GM18951 (cell line): Measurements from ENCODE around the gene INTS6.

ENCODE experiments used
- POLR2A ChIP-seq: IDR thresholded peaks from 4 replicates; pipeline ENCODE4 v1.6.1; 2011; ENCODE audit warnings: mild to moderate bottlenecking; ENCODE audit not compliant: insufficient read length, insufficient read depth; ENCODE audit errors: extremely low read depth
- in situ Hi-C: fragments of 300-500 bp; cut with MboI; formaldehyde crosslinking; loops from one replicate; pipeline ENCODE4 v1.12.0; 2022; ENCODE audit warnings: low sequenced_read_pairs, mixed read lengths, inconsistent platforms; ENCODE audit not compliant: unreplicated experiment

The INTS6 gene

GRCh38 chr13:51477149-51477548 is 24.3 kb upstream of the INTS6 start:
- no peak for TF ChIP-seq POLR2A
- in situ Hi-C loops = no loop called here

DNA sequence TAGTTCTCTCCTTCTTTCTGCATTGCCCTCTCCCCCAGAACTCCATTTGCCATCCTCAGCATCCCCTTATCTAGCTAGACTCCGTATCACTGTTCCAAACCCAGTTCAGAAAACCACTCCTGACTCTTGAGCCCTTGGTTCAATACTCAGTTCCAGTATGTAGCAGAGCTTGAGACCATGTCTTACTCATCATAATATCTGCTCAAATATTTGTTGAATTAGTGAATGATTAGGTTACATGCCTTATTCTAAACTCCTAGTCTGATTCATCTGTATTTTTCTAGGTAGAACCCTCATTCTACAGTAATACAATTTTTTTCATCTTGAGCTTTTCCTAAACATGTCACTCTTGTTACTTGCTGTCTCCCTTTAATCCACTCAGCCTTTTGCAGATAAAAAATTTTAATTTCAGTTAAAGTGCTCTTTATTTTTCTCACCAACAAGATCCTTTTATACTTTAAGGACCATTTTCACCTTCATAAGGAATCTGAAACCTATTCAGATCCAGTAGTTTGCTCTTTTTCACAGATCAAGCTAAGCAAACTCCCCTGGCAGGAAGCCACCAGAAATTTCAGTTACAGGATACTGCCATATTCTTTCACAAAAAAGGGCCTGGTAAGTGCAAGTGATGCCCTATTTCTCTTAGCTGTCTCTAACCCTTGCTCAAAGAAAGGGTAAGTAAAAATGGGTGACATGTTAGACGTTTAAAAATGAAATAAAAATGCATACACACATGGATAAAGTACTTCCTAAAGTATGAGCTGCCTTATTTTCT is 23.1 kb upstream of the INTS6 start:
- TF ChIP-seq POLR2A = no peak
- in situ Hi-C loops = no loop called here

- TF ChIP-seq POLR2A = no peak
- in situ Hi-C loops = no loop called here
Measured at GRCh38 chr13:51469790-51470189, 17.0 kb upstream of the INTS6 start.

GRCh38 chr13:51467730-51468129 is 14.9 kb upstream of the INTS6 start:
- TF ChIP-seq POLR2A = no peak
- in situ Hi-C loops = no loop called here

DNA sequence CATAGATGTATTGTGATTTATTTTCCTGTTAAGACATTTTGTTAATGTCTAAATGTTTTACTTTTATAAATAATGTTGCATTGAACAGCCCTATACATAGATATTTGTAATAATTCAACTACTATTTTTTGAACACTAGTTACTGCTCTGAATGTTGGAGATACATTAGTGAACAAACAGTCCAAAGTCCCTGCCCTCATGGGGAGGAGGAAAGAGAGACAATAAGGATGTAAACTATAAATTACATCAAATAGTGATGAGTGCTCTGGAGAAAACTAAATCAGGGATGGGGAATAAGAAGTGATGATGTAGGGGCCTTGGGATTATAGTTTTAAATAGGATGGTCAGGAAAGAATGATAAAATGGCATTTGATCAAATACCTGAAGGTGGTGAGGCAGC is 12.3 kb upstream of the INTS6 start:
- in situ Hi-C loops = no loop called here
- TF ChIP-seq POLR2A = no peak

GRCh38 chr13:51457086-51457815 is 4.4 kb upstream of the INTS6 start:
- in situ Hi-C loops = no loop called here
- no peak for TF ChIP-seq POLR2A

- in situ Hi-C loops = no loop called here
- TF ChIP-seq POLR2A = no peak
Measured at GRCh38 chr13:51456510-51456909, 3.7 kb upstream of the INTS6 start.

- no peak for TF ChIP-seq POLR2A
- in situ Hi-C loops = no loop called here
Measured at GRCh38 chr13:51455532-51455931, 2.7 kb upstream of the INTS6 start.

- in situ Hi-C loops = no loop called here
- no peak for TF ChIP-seq POLR2A
Measured at GRCh38 chr13:51453959-51454703, 1.3 kb upstream of the INTS6 start.

DNA sequence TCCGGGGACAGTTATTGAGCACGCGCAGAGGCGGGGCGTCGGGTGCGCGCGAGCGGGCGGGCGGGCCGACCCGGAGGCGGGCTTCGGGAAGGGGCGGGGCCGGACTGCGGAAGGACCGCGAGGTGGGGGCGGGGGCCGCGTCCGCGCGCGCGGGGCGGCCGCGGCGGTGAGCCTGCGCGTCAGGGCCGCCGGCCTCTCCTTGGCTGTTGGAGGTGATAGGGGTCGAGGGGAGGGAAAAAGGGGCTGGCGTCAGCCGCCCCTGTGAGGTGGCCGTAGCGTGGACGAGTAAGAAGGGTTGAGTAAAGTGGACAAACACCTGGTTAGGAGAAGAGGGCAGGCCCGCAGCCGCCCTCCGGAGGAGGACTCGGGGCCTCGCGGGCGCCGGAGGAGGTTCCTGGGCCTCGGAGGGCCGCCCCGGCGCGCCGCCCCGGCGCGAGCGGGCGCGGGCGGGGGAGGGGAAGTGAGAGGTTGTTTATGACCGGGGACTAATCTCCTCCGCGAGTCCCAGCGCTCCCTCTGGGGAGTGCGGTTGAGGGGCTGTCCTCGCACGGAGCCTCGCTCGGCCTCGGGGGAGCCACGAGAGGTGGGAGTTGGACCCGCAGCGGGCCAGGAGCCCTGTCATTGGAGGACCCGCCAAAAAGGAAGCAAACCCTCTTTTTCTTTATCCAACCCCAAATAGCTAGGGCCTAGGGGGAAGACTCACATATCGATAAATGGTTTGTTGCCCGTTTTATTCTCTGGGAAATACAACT is 547 bp upstream of the INTS6 start:
- peak; percentile 34 for TF ChIP-seq POLR2A
- in situ Hi-C loops = no loop called here

DNA sequence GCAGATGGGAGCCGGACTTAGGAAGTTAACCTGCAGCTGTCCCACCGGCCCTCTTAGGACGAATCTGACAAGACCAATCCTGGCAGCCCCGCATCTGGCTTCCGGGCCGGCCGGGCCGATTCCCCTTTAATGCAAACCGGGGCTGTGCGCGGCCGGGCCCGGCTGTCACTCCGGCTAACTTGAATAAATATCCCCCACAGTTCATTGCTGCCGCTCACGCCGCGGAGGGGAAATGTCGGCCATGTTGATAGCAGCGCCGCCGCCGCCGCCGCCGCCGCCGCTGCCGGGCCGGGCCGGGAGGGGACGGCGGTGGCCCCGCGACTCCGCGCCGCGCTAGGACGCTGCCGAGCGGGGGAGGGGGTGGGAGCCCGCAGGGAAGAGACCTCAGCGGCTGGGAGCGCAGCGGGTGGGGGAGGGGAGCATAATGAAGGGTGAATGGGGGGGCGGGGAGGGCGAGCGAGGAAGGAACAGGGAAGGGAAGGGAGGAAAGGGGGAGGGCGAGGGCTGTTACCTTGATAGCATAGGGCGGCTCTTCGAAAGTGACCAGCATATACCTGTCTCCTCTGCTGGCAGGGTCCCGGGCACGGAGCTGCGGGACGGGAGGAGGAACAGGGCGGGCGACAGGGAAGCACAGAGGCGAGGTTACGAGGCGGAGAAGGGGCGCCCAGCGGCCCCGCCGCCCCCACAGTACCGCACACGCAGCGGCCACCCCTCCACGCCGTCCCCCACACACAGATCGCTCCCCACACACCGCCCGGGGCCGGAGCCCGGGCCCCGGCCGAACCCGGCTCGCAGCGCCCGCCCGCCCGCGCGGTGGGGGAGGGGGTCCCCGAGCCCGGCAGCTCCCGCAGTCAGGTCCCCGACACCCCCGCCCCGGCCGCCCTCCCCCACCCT is 1.1 kb downstream of the INTS6 start:
- in situ Hi-C loops = no loop called here
- peak; percentile 72 for TF ChIP-seq POLR2A

- no peak for TF ChIP-seq POLR2A
- in situ Hi-C loops = no loop called here
Measured at GRCh38 chr13:51451134-51451466, 1.7 kb downstream of the INTS6 start.

DNA sequence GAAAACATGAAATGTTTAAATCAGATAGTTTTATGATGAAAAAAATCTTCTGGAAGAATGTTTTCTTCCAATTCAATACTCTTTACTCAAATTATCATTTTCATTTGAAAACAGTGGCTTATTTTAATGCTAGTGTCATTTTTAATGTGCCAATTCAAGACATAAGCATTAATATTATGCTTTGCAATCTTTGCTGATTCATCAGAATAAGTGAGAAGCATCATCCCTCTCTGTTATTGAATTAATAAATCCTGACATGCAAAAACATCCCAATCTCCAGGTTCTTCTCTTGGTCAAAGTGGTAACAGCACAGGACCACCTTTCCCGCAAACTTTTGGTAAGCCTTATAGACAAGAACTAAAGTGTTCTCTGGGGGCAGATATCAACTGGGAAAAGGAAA is 3.8 kb downstream of the INTS6 start:
- in situ Hi-C loops = no loop called here
- no peak for TF ChIP-seq POLR2A
